ENCODE data around the gene SMIM5.
"Not testable (repeated sequence)": the region's sequence is repeated elsewhere in the genome, so short reads cannot be mapped to it uniquely, and the experiment has no call there.

SMIM5 gene

DNA sequence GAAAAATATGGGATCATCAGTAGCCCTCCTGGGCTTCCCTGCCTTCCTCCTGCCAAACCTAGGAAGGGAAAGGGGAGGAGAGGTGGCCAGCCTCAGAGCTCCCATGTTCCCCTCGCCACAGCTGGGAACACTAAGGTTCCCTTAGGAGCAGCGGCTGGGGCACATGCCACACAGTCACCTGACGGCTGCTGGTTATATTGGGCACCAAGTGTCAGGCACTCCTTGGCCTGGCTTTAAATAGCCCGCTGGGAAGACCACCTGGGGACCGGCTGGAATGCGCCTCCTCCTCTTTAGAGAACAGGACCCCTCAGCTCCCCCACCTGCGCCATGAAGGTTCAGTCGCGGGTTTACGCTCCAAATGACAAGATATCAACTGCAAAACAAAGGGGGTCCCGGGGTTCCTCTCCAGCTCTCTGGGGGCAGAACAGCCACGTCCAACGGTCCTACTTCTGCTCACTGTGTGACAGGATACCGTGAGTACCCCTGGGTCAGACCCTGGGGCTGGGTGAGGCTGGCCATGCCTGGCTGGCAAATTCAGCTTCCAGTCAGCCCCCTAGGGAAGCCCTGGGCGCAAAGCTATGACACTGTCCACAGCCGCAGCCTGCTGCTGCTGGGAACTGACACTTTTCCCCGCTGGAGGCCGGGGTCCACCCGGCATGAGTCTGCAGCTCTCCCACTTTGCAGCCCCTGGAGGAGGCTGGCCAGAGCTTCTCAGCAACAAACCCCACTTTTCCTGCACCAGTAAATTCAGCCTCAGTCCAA lies 3.3 kb downstream of the SMIM5 start:
- no peak overlapping the region for H3K27ac ChIP-seq
- H3K4me1 ChIP-seq: peaks cover 10 to 27% (median 20%) of the 10 kb centered on the region in 4 donors
- DNase-seq: no peak
- TF ChIP-seq, protein P1, sequence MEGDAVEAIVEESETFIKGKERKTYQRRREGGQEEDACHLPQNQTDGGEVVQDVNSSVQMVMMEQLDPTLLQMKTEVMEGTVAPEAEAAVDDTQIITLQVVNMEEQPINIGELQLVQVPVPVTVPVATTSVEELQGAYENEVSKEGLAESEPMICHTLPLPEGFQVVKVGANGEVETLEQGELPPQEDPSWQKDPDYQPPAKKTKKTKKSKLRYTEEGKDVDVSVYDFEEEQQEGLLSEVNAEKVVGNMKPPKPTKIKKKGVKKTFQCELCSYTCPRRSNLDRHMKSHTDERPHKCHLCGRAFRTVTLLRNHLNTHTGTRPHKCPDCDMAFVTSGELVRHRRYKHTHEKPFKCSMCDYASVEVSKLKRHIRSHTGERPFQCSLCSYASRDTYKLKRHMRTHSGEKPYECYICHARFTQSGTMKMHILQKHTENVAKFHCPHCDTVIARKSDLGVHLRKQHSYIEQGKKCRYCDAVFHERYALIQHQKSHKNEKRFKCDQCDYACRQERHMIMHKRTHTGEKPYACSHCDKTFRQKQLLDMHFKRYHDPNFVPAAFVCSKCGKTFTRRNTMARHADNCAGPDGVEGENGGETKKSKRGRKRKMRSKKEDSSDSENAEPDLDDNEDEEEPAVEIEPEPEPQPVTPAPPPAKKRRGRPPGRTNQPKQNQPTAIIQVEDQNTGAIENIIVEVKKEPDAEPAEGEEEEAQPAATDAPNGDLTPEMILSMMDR (IDR thresholded peaks at IDR 0.05): no peak
- intact Hi-C loops (cut with DNase I; ENCODE audit: low total_unique reads): no loop called here
- H3K4me3 ChIP-seq: no peak overlapping the region
- H3K27me3 ChIP-seq: no peaks in the 10 kb centered on the region
- no peaks in the 10 kb centered on the region for H3K9me3 ChIP-seq
- peaks cover 0 to 50% (median 6%) of the 10 kb centered on the region in 3 donors for H3K36me3 ChIP-seq

DNA sequence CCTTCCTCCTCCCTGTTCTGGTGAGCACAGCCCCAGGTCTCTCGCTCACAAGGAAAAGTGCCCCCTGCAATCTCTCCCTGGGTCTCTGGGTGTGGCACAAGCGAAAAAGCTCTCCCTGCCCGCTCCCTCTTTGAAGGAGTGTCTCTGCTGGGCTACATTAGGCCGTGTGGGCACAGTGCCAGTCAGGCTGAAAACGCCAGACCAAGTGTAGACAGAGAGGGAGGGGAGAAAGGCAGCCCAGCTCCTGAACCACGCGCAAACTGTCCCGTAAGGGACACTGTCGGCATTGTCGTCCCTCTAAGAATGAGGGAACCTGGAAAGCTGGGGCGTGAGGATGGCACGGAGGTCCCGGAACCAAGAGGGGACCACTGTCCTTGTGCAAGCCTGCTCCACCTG lies 3.9 kb downstream of the SMIM5 start:
- H3K4me3 ChIP-seq: no peak overlapping the region
- H3K36me3 ChIP-seq: peaks cover 0 to 52% (median 6%) of the 10 kb centered on the region in 3 donors
- peak in 1 of 2 donors; percentile 62 for DNase-seq
- intact Hi-C loops (cut with DNase I; ENCODE audit: low total_unique reads): no loop called here
- H3K9me3 ChIP-seq: no peaks in the 10 kb centered on the region
- TF ChIP-seq, protein P1 (IDR thresholded peaks at IDR 0.05): no peak
- peaks cover 10 to 27% (median 20%) of the 10 kb centered on the region in 4 donors for H3K4me1 ChIP-seq
- H3K27ac ChIP-seq: no peak overlapping the region
- H3K27me3 ChIP-seq: no peaks in the 10 kb centered on the region

DNA sequence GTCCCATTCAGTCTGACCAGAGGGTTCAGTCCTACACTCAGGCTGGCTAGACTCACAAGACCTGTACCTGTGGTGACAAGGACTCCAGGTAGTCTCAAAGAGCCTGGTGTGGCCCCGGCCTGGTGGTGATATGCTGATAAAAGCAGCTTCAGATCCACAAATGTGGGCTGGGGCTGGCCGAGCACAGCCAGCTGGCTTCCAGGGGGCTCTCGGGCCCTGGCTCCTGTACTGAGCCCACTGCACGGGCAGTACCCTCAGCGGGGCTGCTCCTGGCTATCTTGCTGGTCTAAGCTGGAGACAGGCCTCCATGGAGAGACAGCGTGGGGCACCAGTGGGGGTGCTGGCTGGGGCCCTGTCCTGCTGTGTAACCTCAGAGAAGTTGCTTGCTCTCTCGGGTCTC lies 4.3 kb downstream of the SMIM5 start:
- Histone ChIP-seq H3K36me3 (peaks cover 0 to 52% (median 6%) of the 10 kb centered on the region in 3 donors), H3K9me3 (no peaks in the 10 kb centered on the region), H3K4me1 (peaks cover 10 to 22% (median 19%) of the 10 kb centered on the region in 4 donors), H3K27me3 (no peaks in the 10 kb centered on the region), H3K4me3 (no peak overlapping the region), H3K27ac (no peak overlapping the region)
- no peak for DNase-seq
- TF ChIP-seq, protein P1 (IDR thresholded peaks at IDR 0.05): no peak
- intact Hi-C loops (cut with DNase I; ENCODE audit: low total_unique reads): no loop called here

DNA sequence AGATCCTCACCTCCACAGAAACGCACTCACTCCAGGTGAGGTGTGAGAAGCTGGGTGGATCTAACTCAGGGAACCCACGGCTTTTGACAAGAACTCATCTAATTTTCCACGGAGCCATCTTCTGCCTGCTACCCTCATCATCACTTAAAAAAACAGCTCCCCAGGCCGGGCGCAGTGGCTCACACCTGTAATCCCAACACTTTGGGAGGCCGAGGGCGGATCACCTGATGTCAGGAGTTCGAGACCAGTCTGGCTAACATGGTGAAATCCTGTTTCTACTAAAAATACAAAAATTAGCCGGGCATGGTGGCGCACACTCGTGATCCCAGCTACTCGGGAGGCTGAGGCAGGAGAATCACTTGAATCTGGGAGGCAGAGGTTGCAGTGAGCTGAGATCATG lies 4.8 kb downstream of the SMIM5 start:
- H3K9me3 ChIP-seq; H3K27ac ChIP-seq; intact Hi-C loops (cut with DNase I; ENCODE audit: low total_unique reads); H3K27me3 ChIP-seq; DNase-seq; H3K4me3 ChIP-seq: not testable (repeated sequence)
- Histone ChIP-seq H3K4me1 (peaks cover 10 to 18% (median 14%) of the 10 kb centered on the region in 4 donors), H3K36me3 (peaks cover 0 to 52% (median 8%) of the 10 kb centered on the region in 3 donors)

DNA sequence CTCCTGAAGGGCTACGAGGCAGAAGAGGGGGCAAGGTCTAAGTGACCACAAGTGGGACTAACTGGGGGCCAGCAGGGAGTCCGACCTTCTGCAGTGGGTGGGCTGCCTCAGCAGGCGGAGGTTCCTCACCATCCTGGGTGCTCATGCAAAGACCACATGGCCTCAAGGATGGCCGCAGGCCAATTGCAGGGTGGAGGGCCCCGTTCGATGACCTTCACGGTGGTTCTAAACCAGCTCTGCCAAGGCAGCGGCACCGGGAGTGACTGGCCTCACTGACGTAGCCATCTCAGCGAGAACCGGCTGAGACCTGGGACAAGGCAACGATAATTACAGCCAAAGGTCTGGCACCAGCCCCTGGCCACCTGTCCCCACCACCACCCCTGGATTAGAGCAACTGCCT lies 5.7 kb downstream of the SMIM5 start:
- H3K9me3 ChIP-seq: no peaks in the 10 kb centered on the region
- no peaks in the 10 kb centered on the region for H3K27me3 ChIP-seq
- H3K4me1 ChIP-seq: peaks cover 4 to 9% (median 5%) of the 10 kb centered on the region in 4 donors
- no peak overlapping the region for H3K4me3 ChIP-seq
- no peak overlapping the region for H3K27ac ChIP-seq
- TF ChIP-seq, protein P1 (IDR thresholded peaks at IDR 0.05): no peak
- peaks cover 0 to 56% (median 16%) of the 10 kb centered on the region in 3 donors for H3K36me3 ChIP-seq
- intact Hi-C loops (cut with DNase I; ENCODE audit: low total_unique reads): no loop called here
- DNase-seq: peak in 1 of 2 donors; percentile 64

DNA sequence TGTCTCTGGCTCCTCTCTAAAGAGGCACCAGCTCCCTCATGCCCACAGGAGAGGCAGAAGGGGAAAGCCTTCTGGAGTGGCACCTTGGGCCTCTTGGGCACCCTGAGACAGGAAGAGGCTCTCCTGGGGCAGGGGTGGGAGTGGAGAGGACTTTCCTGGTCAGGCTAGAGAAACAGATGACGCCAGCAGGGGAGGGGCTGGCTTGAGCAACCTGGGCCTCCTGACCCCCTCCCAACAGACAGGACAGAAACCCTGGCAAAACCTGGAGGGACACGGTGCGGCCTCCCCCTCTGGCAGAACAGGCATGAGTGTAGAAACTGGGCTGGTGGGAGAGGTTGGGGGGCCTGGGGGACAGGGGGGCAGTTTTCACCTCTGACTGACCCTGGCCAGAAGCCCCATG lies 6.1 kb downstream of the SMIM5 start:
- Histone ChIP-seq H3K4me1 (peaks cover 0 to 9% (median under 1%) of the 10 kb centered on the region in 4 donors), H3K4me3 (no peak overlapping the region), H3K27me3 (no peaks in the 10 kb centered on the region), H3K9me3 (no peaks in the 10 kb centered on the region), H3K36me3 (peaks cover 0 to 56% (median 18%) of the 10 kb centered on the region in 3 donors), H3K27ac (no peak overlapping the region)
- TF ChIP-seq, protein P1 (IDR thresholded peaks at IDR 0.05): no peak
- intact Hi-C loops (cut with DNase I; ENCODE audit: low total_unique reads): no loop called here
- no peak for DNase-seq
